Tibial nerve (tissue), 4 donors: ENCODE measurements around the gene SMARCA2. TPM values are rescaled to one million over a fixed set of nuclear protein-coding genes. Genes with fewer than 3 reads are reported as not detected.

Experiments
- DNase-seq, 2 donors: peaks; one replicate each; pipeline ENCODE4 v3.0.0-alpha.2; 2019; ENCODE audit warnings: low spot score in 2 of 2
- H3K27ac ChIP-seq, 4 donors: fragments of 200-600 bp; sonication (generic) in 3 of 4; one replicate each; pipeline ENCODE4 v1.5.1; 2017 to 2019; ENCODE audit warnings: mild to moderate bottlenecking in 1 of 4
- H3K27me3 ChIP-seq, 2 donors: fragments of 200-600 bp; sonication (generic) in 1 of 2; one replicate each; pipeline versions ENCODE4 v1.5.1 to v1.6.0; 2017 to 2019
- H3K36me3 ChIP-seq, 3 donors: fragments of 200-600 bp; sonication (generic); one replicate each; pipeline ENCODE4 v1.5.1; 2018 to 2019
- H3K4me1 ChIP-seq, 4 donors: fragments of 200-600 bp; sonication (generic) in 3 of 4; one replicate each; pipeline ENCODE4 v1.5.1; 2017 to 2019
- H3K4me3 ChIP-seq, 4 donors: fragments of 200-600 bp; sonication (generic) in 3 of 4; one replicate each; pipeline ENCODE4 v1.5.1; 2017 to 2019; ENCODE audit warnings: mild to moderate bottlenecking in 1 of 4, moderate library complexity in 1 of 4
- H3K9me3 ChIP-seq, 4 donors: fragments of 200-600 bp; sonication (generic) in 3 of 4; one replicate each; pipeline ENCODE4 v1.5.1; 2017 to 2019
- CTCF ChIP-seq, 5 experiments: fragments of 200-600 bp in 3 of 5; fragments of 450-650 bp in 2 of 5; sonication (generic) in 3 of 5; IDR thresholded peaks; one replicate each; pipeline ENCODE4 v1.5.1; 2016 to 2019; ENCODE audit warnings: antibody characterized with exemption in 5 of 5, mild to moderate bottlenecking in 3 of 5, moderate library complexity in 2 of 5
- EP300 ChIP-seq, 2 donors: sonication (generic); formaldehyde crosslinking; IDR thresholded peaks; one replicate each; pipeline ENCODE4 v1.6.1; 2017; ENCODE audit warnings: antibody characterized with exemption in 2 of 2, mild to moderate bottlenecking in 1 of 2
- POLR2A ChIP-seq, 2 donors: fragments of 450-650 bp; IDR thresholded peaks; one replicate each; pipeline ENCODE4 v1.6.1; 2017; ENCODE audit warnings: antibody characterized with exemption in 2 of 2, mild to moderate bottlenecking in 2 of 2, moderate library complexity in 2 of 2
- WGBS, 2 donors: methylation state at CpG; one replicate each; pipeline ENCODE4 v1.1.5; 2018; 5-methylcytosine and 5-hydroxymethylcytosine counted together
- total RNA-seq, 4 donors: library from RNA; depleted of rRNA; stranded (reverse); fragments of >200 nt; gene quantifications; one replicate each; pipeline ENCODE4 v1.1.0, GENCODE V29; 2016

The SMARCA2 gene
- total RNA-seq, 4 donors from 2014 or later: 75.9 to 140 (median 119) TPM

GRCh38 chr9:2208991-2209390 lies 193.8 kb downstream of the SMARCA2 start:
- H3K27me3 ChIP-seq: no peaks in the 10 kb centered on the region
- H3K9me3 ChIP-seq: no peaks in the 10 kb centered on the region
- H3K27ac ChIP-seq: no peak overlapping the region
- H3K36me3 ChIP-seq: no peaks in the 10 kb centered on the region
- DNase-seq: no peak
- TF ChIP-seq POLR2A (IDR thresholded peaks at IDR 0.05) (no peak), CTCF (IDR thresholded peaks at IDR 0.05) (no peak), EP300 (IDR thresholded peaks at IDR 0.05) (no peak)
- H3K4me1 ChIP-seq: no peaks in the 10 kb centered on the region
- H3K4me3 ChIP-seq: no peak overlapping the region

GRCh38 chr9:2209400-2209799 lies 194.3 kb downstream of the SMARCA2 start:
- DNase-seq: no peak
- no peaks in the 10 kb centered on the region for H3K9me3 ChIP-seq
- H3K4me3 ChIP-seq: no peak overlapping the region
- WGBS, 2 donors: 69 to 73% methylated on average over 2 of the region's 2 CpGs
- TF ChIP-seq CTCF (IDR thresholded peaks at IDR 0.05) (no peak), EP300 (IDR thresholded peaks at IDR 0.05) (no peak), POLR2A (IDR thresholded peaks at IDR 0.05) (no peak)
- no peak overlapping the region for H3K27ac ChIP-seq
- H3K36me3 ChIP-seq: no peaks in the 10 kb centered on the region
- H3K27me3 ChIP-seq: no peaks in the 10 kb centered on the region
- H3K4me1 ChIP-seq: no peaks in the 10 kb centered on the region

GRCh38 chr9:2210201-2210600 lies 195.1 kb downstream of the SMARCA2 start:
- Histone ChIP-seq H3K4me3 (no peak overlapping the region), H3K36me3 (no peaks in the 10 kb centered on the region), H3K9me3 (no peaks in the 10 kb centered on the region), H3K27ac (no peak overlapping the region), H3K27me3 (no peaks in the 10 kb centered on the region), H3K4me1 (no peaks in the 10 kb centered on the region)
- TF ChIP-seq POLR2A (IDR thresholded peaks at IDR 0.05) (no peak), CTCF (IDR thresholded peaks at IDR 0.05) (no peak), EP300 (IDR thresholded peaks at IDR 0.05) (no peak)
- DNase-seq: no peak
- WGBS, 2 donors: 70 to 81% methylated on average over 2 of the region's 2 CpGs

GRCh38 chr9:2213830-2214468 lies 198.8 kb downstream of the SMARCA2 start:
- Histone ChIP-seq H3K27ac (no peak overlapping the region), H3K9me3 (no peaks in the 10 kb centered on the region), H3K4me1 (no peaks in the 10 kb centered on the region), H3K4me3 (no peak overlapping the region), H3K27me3 (no peaks in the 10 kb centered on the region), H3K36me3 (no peaks in the 10 kb centered on the region)
- TF ChIP-seq EP300 (IDR thresholded peaks at IDR 0.05) (no peak), CTCF (IDR thresholded peaks at IDR 0.05) (no peak), POLR2A (IDR thresholded peaks at IDR 0.05) (no peak)
- 78 to 92% methylated on average over 6 of the region's 6 CpGs for WGBS, 2 donors
- DNase-seq: no peak

GRCh38 chr9:2214707-2215106 lies 199.6 kb downstream of the SMARCA2 start:
- Histone ChIP-seq H3K36me3 (no peaks in the 10 kb centered on the region), H3K4me1 (no peaks in the 10 kb centered on the region), H3K4me3 (no peak overlapping the region), H3K9me3 (no peaks in the 10 kb centered on the region), H3K27me3 (no peaks in the 10 kb centered on the region), H3K27ac (no peak overlapping the region)
- TF ChIP-seq POLR2A (IDR thresholded peaks at IDR 0.05) (no peak), CTCF (IDR thresholded peaks at IDR 0.05) (no peak), EP300 (IDR thresholded peaks at IDR 0.05) (no peak)
- 84 to 87% methylated on average over 5 of the region's 5 CpGs for WGBS, 2 donors
- DNase-seq: no peak
